Tibial artery (tissue), 4 donors: ENCODE data around the gene RELT.

ENCODE experiments used
- DNase-seq, 2 donors: peaks; one replicate each; pipeline ENCODE4 v3.0.0-alpha.2; 2019
- H3K27ac ChIP-seq, 2 donors: fragments of 200-600 bp; sonication (generic) in 1 of 2; 1 replicate in 1 of 2; 2 replicates in 1 of 2; pipeline ENCODE4 v1.5.1; 2018 to 2019; ENCODE audit warnings: mild to moderate bottlenecking in 1 of 2
- H3K27me3 ChIP-seq, 2 donors: fragments of 200-600 bp; sonication (generic) in 1 of 2; one replicate each; pipeline versions ENCODE4 v1.5.1 to v1.6.0; 2016 to 2019
- H3K36me3 ChIP-seq, 3 donors: fragments of 200-600 bp; sonication (generic) in 2 of 3; one replicate each; pipeline ENCODE4 v1.5.1; 2016 to 2019; ENCODE audit warnings: mild to moderate bottlenecking in 2 of 3
- H3K4me1 ChIP-seq, 4 donors: fragments of 200-600 bp; sonication (generic) in 2 of 4; 1 replicate in 3 of 4; 2 replicates in 1 of 4; pipeline ENCODE4 v1.5.1; 2016 to 2019
- H3K4me3 ChIP-seq, 2 donors: fragments of 200-600 bp; sonication (generic) in 1 of 2; 1 replicate in 1 of 2; 2 replicates in 1 of 2; pipeline ENCODE4 v1.5.1; 2018 to 2019; ENCODE audit warnings: mild to moderate bottlenecking in 2 of 2
- H3K9me3 ChIP-seq, 3 donors: fragments of 200-600 bp; sonication (generic) in 1 of 3; one replicate each; pipeline ENCODE4 v1.5.1; 2016 to 2019
- CTCF ChIP-seq, 2 experiments: fragments of 200-600 bp in 1 of 2; fragments of 450-650 bp in 1 of 2; IDR thresholded peaks; one replicate each; pipeline ENCODE4 v1.5.1; 2017 to 2019; ENCODE audit warnings: antibody characterized with exemption in 2 of 2, mild to moderate bottlenecking in 1 of 2, moderate library complexity in 1 of 2
- intact Hi-C: fragments of 100-400 bp; cut with DNase I; formaldehyde crosslinking; loops from one replicate; pipeline ENCODE4 v1.15.0; 2023; ENCODE audit warnings: low total_unique reads

The RELT gene

GRCh38 chr11:73404048-73404447, 27.8 kb downstream of the RELT start:
- Histone ChIP-seq H3K36me3 (peaks cover 9 to 46% (median 26%) of the 10 kb centered on the region in 3 donors), H3K27ac (no peak overlapping the region), H3K9me3 (no peaks in the 10 kb centered on the region), H3K27me3 (no peaks in the 10 kb centered on the region), H3K4me3 (no peak overlapping the region), H3K4me1 (peaks cover 0 to 4% (median 2%) of the 10 kb centered on the region in 4 donors)
- TF ChIP-seq CTCF (IDR thresholded peaks at IDR 0.05), result peak; percentile 67 to 71
- intact Hi-C loops, result no loop called here
- DNase-seq, result peak in 1 of 2 donors; percentile 75

- no peaks in the 10 kb centered on the region for H3K27me3 ChIP-seq
- no peak for DNase-seq
- intact Hi-C loops, result no loop called here
- no peaks in the 10 kb centered on the region for H3K9me3 ChIP-seq
- no peaks in the 10 kb centered on the region for H3K4me1 ChIP-seq
- no peak for TF ChIP-seq CTCF (IDR thresholded peaks at IDR 0.05)
- H3K27ac ChIP-seq, result no peak overlapping the region
- H3K36me3 ChIP-seq, result peaks cover 9 to 52% (median 32%) of the 10 kb centered on the region in 3 donors
- no peak overlapping the region for H3K4me3 ChIP-seq
Measured at GRCh38 chr11:73404506-73405145, 28.4 kb downstream of the RELT start.

- intact Hi-C loops, result no loop called here
- TF ChIP-seq CTCF (IDR thresholded peaks at IDR 0.05), result no peak
- no peaks in the 10 kb centered on the region for H3K27me3 ChIP-seq
- H3K4me3 ChIP-seq, result no peak overlapping the region
- H3K9me3 ChIP-seq, result no peaks in the 10 kb centered on the region
- DNase-seq, result no peak
- H3K36me3 ChIP-seq, result peaks cover 9 to 52% (median 35%) of the 10 kb centered on the region in 3 donors
- H3K27ac ChIP-seq, result no peak overlapping the region
- no peaks in the 10 kb centered on the region for H3K4me1 ChIP-seq
Measured at GRCh38 chr11:73405146-73405510, 28.9 kb downstream of the RELT start.

- peaks cover 9 to 57% (median 35%) of the 10 kb centered on the region in 3 donors for H3K36me3 ChIP-seq
- no peaks in the 10 kb centered on the region for H3K27me3 ChIP-seq
- no peak overlapping the region for H3K27ac ChIP-seq
- no peak for TF ChIP-seq CTCF (IDR thresholded peaks at IDR 0.05)
- H3K4me1 ChIP-seq, result no peaks in the 10 kb centered on the region
- H3K4me3 ChIP-seq, result no peak overlapping the region
- no peaks in the 10 kb centered on the region for H3K9me3 ChIP-seq
- no peak for DNase-seq
- intact Hi-C loops, result no loop called here
Measured at GRCh38 chr11:73406131-73406530, 29.9 kb downstream of the RELT start.

- no peak for TF ChIP-seq CTCF (IDR thresholded peaks at IDR 0.05)
- no peaks in the 10 kb centered on the region for H3K9me3 ChIP-seq
- intact Hi-C loops, result no loop called here
- H3K4me1 ChIP-seq, result no peaks in the 10 kb centered on the region
- H3K27ac ChIP-seq, result no peak overlapping the region
- H3K36me3 ChIP-seq, result peaks cover 9 to 62% (median 35%) of the 10 kb centered on the region in 3 donors
- no peak for DNase-seq
- no peaks in the 10 kb centered on the region for H3K27me3 ChIP-seq
- H3K4me3 ChIP-seq, result no peak overlapping the region
Measured at GRCh38 chr11:73406619-73407018, 30.4 kb downstream of the RELT start.
